ENCODE results near the gene SAMMSON.
A peak's percentile ranks its signal among the peaks of the same experiment; 100 is the strongest.

SAMMSON gene

DNA sequence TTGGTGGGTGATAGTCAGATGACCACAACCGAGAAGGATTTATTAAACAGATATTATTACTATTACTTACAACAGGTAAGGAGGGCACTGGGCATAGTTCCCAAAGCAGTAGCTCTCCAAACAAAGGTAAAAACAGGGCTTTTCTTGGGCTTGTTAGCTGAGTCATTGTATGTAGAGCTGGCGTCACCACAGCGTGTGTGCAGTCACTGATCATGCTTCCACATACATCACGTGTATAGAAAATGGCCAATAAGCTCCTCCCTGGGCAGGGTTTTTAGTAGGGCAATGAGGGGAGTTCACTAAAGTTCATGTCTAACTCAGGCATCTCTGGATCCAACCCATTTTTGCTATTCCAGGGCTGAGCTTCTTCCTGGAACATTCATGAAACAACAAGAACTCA is 5.8 kb upstream of the SAMMSON start:
- Histone ChIP-seq H3K4me3 (no peak overlapping the region), H3K27ac (no peak overlapping the region)
- no peak for TF ChIP-seq CTCF (IDR thresholded peaks at IDR 0.05)
- DNase-seq (ENCODE audit: low spot score) = no peak

DNA sequence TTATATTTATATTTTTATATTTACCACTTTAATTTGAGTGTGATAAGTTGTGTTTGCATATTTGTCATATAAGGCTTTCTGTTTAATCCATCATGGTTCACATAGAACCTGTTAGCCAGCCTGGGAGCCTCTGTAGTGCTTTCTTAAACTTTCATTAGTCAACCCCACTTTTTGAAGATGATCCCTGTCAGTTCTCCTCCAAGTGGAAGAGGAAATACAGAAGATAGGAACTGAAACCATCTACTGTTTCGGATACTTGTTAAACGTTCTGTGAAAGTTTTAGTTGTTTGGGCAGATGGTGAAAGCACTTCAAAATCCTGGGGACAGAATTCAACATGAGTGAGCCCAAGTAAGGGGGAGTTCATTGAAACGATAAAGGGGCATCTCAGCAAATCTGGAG is 4.6 kb upstream of the SAMMSON start:
- Histone ChIP-seq H3K4me3 (no peak overlapping the region), H3K27ac (no peak overlapping the region)
- no peak for TF ChIP-seq CTCF (IDR thresholded peaks at IDR 0.05)
- no peak for DNase-seq (ENCODE audit: low spot score)

DNA sequence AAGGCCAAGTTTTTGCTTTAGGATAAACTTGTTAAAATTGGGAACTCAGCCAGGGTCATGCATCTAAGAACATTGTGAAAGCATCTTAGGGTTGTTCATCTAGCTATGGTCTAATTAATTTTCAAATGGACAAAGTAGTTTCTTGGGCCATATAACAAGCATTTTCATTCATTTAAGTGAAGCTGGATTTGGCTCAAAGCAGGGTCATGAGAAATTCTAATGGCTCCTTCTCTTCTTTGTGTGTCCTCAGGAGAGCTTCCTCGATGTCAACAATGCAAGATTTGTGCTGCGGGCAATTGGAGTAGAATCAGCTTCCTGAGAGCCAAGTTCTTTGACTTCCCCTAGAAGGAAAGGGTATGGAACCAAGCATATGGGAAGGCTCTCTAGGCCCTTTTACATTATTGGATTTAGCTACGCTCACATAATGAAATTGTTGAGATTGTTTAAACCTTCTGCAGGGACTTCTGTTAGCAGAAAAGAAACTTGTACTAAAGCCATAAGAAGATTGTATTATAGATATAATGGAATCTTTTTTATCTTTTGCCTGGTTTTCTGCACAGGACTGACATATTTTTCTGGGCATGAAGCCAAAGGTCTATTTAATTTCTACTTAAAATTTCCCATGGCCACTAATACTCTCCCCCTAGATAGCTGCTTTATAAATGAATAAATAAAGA is 1.8 kb upstream of the SAMMSON start:
- Histone ChIP-seq H3K4me3 (no peak overlapping the region), H3K27ac (peak overlapping the region in 1 of 2 donors; percentile 46)
- no peak for TF ChIP-seq CTCF (IDR thresholded peaks at IDR 0.05)
- no peak for DNase-seq (ENCODE audit: low spot score)

DNA sequence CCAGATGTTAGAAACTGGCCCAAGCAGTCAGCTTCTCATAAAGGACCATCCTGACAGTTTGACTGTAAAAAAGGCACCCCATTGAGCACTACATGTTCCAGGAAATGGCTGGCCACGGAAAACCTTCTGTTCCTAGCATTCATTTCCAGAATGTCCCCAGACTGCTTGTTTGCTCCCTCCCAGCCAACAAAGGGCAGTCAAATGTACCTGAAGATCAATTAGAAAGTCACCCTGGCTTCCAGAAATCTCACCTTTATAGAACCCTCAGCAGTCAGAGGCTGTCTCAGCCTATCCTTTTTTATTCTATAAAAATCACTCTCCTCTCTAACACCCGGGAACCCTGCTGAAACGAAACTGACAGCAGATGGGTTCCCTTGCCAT is 784 bp upstream of the SAMMSON start:
- DNase-seq (ENCODE audit: low spot score) = no peak
- peak overlapping the region; percentile 64 to 85 for H3K27ac ChIP-seq
- TF ChIP-seq CTCF (IDR thresholded peaks at IDR 0.05) = no peak
- H3K4me3 ChIP-seq = peak overlapping the region; percentile 34

- DNase-seq (ENCODE audit: low spot score) = no peak
- Histone ChIP-seq H3K27ac (peak overlapping the region; percentile 64 to 85), H3K4me3 (peak overlapping the region; percentile 34)
- no peak for TF ChIP-seq CTCF (IDR thresholded peaks at IDR 0.05)
Observed at GRCh38 chr3:70000028-70000410, 486 bp downstream of the SAMMSON start.

DNA sequence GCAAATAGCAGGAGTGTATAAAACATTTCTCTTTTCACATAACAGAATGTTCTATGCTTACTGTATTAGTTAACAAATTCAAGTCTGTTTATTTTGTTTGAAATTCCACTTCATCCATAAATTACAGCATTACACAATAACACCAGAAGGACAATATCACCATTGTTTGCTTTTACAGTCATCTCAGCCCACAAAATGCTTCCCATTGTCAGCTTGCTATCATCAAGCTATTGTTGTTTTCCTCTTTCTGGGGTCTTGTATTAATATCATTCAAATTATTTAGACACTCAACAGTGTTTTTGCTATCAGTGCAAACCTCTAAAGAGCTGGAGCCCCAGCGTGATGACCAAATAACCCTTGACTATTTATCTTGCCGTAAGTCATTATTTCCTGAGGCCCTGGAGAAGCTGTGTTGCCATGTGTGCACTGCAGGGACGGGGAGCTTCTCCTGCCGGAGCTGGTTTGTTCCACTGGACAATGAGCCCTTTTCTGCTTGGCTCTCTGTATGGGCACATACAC is 1.1 kb downstream of the SAMMSON start:
- DNase-seq (ENCODE audit: low spot score) = no peak
- no peak for TF ChIP-seq CTCF (IDR thresholded peaks at IDR 0.05)
- Histone ChIP-seq H3K27ac (no peak overlapping the region), H3K4me3 (no peak overlapping the region)

GRCh38 chr3:70003119-70003518 is 3.6 kb downstream of the SAMMSON start:
- DNase-seq (ENCODE audit: low spot score) = no peak
- no peak for TF ChIP-seq CTCF (IDR thresholded peaks at IDR 0.05)
- Histone ChIP-seq H3K4me3 (no peak overlapping the region), H3K27ac (no peak overlapping the region)
